NCI-H146 (cell line): ENCODE results near the gene B3GALT5.

ENCODE experiments used
- DNase-seq: peaks from one replicate; lab custom pipeline; 2025; lab: John Stamatoyannopoulos, UW

The B3GALT5 gene

DNA sequence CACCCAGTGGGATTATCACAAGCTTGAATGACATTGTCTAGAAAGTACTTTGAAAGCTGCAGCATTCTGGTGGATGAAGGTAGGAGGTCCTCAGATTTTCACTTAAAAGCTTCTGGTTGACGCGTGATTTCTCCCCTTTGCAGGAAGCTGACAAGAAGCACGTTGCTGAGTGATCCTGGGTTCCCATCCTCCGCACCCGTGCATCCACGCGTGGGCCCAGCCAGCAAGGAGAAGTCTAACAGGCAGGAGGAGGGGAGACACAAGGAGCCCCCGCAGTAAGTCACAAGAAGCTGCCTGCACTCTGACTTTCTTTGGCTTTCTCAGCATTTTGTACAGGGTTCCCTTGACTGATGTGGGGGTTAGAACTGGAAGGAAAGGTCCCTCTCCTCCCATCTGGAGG, 7.8 kb upstream of the B3GALT5 start:
- no peak for DNase-seq

GRCh38 chr21:39610703-39611102, 2.0 kb upstream of the B3GALT5 start:
- peak; percentile 66 for DNase-seq

GRCh38 chr21:39611551-39612190, 1.1 kb upstream of the B3GALT5 start:
- DNase-seq: no peak

- DNase-seq: no peak
Observed at GRCh38 chr21:39613041-39613934, 548 bp downstream of the B3GALT5 start.

- DNase-seq: no peak
Observed at GRCh38 chr21:39616211-39616772, 3.6 kb downstream of the B3GALT5 start.

GRCh38 chr21:39620856-39621255, 8.1 kb downstream of the B3GALT5 start:
- no peak for DNase-seq

DNA sequence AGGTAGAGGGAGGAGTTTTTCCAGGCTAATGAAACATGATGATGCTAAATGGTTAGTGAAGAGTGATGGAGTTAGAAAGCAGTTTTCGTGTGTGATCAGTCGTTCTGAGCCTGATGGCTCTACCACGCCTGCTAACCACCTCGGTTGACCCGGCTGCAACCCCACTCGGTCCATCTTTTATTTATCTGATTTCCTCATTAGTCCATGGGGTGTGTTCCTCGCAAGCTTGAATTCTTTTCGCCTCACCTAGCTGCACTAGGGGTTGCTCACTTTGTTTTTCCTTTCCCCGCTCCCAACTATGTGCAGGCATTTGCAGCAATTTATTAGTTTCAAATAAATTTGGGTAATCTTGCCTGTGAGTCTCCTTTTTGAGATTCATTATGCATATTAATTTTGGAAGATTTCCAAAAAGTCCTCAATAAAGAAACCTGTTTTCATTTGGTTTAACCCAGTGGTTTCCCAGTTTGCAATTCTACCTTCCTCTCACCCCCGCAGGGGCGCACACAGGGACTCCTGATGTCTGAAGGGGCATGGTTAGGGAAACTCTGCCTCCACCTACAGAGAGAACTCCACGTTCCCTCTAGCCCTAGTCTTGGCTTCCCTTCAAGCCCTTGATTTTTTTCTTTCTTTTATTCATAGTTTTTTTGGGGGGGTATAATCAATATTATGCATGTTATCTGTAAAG, 12.6 kb downstream of the B3GALT5 start:
- DNase-seq: no peak

DNA sequence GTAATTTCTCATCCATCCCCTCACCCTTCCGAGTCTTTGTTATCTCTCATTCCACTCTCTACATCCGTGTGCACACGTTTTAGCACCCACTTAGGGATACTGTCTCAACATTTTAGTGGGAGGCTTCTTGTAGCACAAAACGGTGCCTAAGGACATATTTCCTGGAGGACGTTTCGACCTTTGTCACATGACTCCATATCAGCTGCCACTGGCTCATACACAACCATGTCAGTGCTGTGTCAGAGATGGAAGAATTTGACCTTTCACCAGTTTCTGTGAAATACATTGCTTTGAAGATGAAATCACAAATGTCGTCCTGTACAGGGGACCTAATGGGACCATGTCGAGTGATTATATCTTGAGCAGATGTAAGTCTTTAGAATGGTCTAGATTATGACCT, 15.6 kb downstream of the B3GALT5 start:
- no peak for DNase-seq

- no peak for DNase-seq
Observed at GRCh38 chr21:39630191-39630591, 17.5 kb downstream of the B3GALT5 start.

DNA sequence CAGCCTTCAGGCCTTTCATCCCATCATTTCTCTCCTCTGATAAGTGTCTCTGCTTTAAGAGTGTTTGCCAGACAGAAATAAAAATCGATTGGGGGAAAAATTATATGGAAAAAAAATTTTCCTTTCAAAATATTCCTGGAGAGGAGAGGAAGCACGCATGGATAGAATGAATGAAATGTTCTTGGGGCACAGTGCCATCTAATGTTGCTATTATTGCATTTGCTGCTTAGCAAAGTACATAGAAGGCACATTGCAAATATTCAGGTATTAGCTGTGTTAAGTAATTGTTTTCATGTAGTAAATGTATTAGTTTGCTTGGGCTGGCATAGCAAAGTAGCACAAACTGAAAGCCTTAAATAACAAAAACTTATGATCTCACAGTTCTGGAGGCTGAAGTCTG, 18.1 kb downstream of the B3GALT5 start:
- DNase-seq: no peak

DNA sequence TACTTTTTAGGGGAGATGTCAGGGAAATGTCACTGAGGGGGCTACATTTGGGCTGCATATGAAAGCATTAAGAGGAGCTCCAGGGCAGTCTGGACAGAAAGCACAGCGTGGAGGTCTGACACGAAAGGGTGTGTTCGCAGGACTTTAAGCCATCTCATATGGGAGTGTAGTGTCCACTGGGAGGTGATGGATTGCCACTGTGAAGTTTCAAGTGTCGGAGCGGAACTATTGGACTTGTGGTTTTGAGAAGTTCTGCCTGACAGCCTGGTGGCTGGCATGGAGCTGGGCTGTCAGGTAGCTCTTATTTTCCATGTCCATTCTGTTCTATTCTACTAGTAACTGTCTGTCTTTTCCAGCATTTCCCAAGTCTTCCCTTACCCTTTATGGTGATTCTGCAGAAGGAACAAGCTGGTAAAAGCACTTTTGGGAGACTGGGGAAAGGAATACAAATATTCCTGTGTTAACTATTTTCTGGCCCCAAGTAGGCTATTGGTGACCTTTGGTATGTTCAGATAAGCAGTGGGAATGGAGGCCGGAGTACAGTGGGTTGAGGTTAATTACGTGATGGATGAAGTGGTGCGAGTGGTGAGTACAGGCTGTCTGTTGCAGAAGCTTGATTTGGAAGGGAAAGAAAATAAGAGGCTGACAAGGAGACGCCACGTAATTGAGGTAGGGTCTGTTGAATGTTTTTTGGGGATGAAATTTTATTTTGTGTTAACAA, 19.3 kb downstream of the B3GALT5 start:
- DNase-seq: no peak

DNA sequence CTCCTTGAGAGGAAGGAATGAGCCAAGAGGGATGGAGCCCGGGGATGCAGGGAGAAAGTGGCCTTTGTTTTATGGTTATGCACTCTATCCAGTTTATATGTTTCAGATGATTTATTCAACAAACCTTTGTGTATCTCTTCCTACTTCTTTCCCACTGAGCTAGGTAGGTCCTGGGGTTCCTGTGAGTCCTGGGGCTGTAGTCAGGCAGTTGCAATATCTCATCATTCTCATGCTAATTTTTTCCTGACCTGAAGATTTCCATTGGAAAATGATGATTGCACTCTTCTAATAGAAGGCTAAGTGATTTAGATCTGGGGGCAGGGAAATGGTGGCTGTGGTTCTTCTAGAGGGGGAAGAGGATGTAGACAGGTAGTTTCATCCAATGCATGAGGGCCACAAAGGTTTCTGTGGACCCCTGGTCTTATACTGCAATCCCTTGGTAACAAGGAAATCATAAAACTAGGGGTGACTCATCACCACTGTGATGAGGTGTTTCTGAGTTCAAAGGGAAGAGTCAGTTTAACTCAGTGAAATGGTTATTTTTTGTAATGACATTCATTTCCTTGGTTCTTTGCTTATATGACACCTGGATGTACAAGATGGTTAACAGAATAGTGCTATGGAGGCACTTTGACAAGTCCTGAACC, 20.2 kb downstream of the B3GALT5 start:
- no peak for DNase-seq

DNA sequence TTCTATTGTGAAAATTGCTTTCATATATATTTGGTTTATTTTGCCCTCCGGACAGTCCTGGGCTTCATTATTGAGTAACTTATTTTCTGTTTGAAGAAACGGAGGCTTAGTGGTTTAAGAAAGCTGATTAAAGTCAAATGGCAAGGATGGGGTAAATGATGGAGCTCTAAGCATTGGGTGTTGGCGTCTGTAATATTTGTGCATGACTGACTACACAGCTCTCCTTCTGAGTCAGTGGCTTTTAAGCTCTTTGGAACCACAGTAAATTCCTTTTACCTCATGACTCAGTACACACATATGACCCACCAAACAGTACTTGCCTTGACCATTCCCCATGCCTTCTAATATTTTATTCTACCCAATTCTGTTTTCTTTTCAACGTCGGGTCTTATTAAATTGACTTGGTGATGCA, 21.0 kb downstream of the B3GALT5 start:
- DNase-seq: no peak

- no peak for DNase-seq
Observed at GRCh38 chr21:39634507-39634906, 21.8 kb downstream of the B3GALT5 start.

DNA sequence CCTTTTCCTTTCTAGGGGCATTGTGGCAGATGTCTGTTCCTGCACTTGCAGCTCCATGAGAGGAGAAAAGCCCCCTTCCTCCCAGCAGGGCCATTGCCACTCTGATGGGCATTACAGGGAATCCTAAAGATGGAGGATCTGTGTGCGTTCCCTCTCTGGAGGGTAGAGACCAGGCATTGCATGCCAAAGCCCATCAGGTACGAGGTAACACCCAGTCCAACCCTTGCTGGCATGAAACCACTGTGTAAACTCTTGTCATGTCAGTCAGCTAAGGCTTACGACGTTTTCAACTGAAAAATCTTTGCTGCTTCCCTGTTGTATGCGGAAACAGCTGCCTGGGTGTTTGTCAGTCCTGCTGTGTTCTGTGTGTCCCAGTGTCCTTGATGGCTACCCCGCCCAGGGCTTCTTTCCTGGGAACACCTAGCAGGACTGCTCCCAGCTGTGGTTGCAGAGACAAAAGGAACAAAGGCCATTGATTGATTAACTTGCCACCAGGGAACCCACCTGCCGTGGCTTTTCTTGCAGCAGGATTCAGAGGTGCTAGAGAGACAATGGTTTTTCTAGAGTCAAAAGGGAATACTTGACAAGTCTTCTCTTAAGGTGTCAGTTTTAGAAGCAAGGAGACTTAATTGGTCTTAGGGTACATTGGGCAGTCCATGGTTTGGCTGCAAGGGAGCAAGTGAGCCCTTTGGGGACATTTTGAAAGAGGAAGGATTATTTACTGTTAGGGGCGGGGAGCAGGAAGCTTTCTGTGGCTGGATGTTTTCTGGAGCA, 24.6 kb downstream of the B3GALT5 start:
- peak; percentile 96 for DNase-seq

DNA sequence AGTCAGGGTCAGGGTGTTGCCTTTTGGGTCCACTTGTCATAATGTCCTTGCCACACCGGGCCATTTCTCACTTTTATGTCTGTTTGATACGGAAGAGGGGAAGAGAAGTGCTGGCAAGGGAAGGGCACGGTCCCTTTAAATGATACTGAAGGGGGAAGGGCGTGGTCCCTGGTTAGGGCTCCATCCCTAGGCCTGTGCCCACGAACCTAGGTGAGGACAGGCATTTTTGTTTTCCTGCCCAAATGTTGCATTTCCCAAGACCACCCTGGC, 25.2 kb downstream of the B3GALT5 start:
- peak; percentile 23 for DNase-seq

DNA sequence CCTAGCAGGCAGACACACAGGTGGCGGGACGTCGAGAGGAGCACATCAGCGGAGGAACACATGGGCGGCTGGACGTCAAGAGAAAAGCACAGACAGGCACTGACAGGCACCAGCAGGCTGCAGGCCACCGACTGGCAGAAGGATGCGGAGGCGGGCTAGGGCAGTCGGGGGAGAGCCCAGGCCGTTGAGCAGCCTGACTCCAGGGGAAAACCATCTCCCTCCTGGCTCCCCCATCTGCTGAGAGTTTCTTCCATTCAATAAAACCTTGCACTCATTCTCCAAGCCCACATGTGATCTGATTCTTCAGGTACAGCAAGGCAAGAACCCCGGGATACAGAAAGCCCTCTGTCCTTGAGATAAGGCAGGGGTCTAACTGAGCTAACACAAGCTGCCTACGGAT, 25.5 kb downstream of the B3GALT5 start:
- DNase-seq: no peak

- DNase-seq: no peak
Observed at GRCh38 chr21:39640754-39641153, 28.0 kb downstream of the B3GALT5 start.

DNA sequence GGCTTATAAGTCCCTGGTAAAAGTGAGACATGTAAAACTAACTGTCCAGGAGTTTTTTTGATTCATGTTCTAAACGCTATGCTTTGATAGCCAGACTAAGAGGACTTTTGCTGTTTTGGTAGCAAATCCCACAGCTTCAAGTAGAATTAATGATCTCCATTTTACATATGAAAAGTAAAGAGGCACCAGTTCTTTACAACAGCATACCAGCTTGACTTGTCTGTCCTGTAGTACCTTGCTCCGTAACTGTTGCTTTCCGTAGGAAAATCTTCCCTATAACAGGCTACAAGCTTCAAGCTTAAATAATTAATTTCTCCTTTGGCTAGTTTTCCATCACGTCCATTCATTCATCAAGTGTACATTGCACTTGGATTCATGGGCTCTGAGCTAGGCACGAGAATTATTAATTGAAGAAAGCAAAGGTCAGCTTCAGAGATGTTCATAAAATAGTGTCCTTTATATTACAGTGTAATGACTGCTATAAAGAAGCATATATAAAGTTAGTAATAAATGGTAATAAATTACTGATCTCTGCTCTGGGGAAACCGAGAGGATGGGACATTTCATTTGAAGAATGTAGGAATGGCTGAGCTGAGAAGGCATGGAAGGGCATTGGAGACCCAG, 29.2 kb downstream of the B3GALT5 start:
- DNase-seq: no peak

DNA sequence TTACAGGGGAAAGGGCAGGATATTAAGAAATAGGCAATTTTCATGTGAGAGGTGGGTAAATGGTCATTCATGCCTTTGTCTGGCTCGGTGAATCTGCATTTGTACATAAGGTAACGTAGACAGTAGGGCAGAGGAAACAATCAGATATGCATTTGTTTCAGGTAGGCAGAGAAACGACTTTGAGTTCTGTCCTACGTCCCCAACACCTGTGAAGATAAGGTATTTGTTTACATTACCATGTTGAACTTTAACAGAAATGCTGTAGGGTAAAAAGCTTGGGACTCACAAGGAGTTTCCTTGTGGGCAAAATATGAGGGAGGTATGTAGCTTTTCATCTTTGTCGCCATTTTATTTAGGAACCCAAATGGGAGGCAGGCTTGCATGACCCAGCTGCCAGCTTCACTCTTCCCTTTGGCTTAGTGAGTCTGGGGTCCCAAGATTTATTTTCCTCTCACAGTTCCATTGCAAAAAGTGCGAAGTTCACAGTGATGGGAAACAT, 31.4 kb downstream of the B3GALT5 start:
- DNase-seq: no peak
